HepG2 (cell line): Measurements from ENCODE around the gene DSC3. TPM values are rescaled to one million over a fixed set of nuclear protein-coding genes. Genes with fewer than 3 reads are reported as not detected.

Experiments used
- ATAC-seq: fragments of 200-7000 bp; cut with Tn5 transposase; 3 replicates; pipeline ENCODE4 v1.9.1; 2020; ENCODE audit warnings: mild to moderate bottlenecking, moderate library complexity
- BruUV-seq: library from RNA; stranded (reverse); fragments of 400-500 nt; replicated peaks from 2 replicates; lab custom pipeline; 2021; lab: Mats Ljungman, UMichigan
- CTCF ChIA-PET: fragments of 300-600 bp; formaldehyde crosslinking; extraction: SDS; loops from one replicate; lab custom pipeline; 2021; ENCODE audit warnings: low total read pairs, inconsistent platforms, low intra/inter-chr PET ratio; lab: Yijun Ruan, JAX
- POLR2A ChIA-PET: fragments of 350-600 bp; sonication (Branson Sonifier 250); formaldehyde crosslinking; loops from one replicate; lab custom pipeline; 2020; ENCODE audit warnings: antibody characterized with exemption, inconsistent platforms; lab: Yijun Ruan, JAX
- DNase-seq: peaks from one replicate; pipeline ENCODE4 v3.0.0-alpha.2; 2015; ENCODE audit warnings: low spot score
- FAIRE-seq: peaks from 3 replicates; lab custom pipeline; 2011; peaks lifted over from hg19 to GRCh38; lab: Jason Lieb, UNC
- H2AFZ ChIP-seq: one replicate; pipeline ENCODE4 v1.6.1; 2011; ENCODE audit warnings: low read length, inconsistent platforms
- H3K27ac ChIP-seq: fragments of 300-600 bp; 3 replicates; pipeline ENCODE4 v1.8.0; 2011; ENCODE audit warnings: mixed run types, mild to moderate bottlenecking, mixed read lengths, low read length, inconsistent platforms; ENCODE audit not compliant: insufficient read depth; ENCODE audit errors: extremely low read length
- H3K27me3 ChIP-seq, 2 experiments: fragments of 200-600 bp in 1 of 2; 2 replicates in 1 of 2; 3 replicates in 1 of 2; pipeline versions ENCODE4 v1.6.0 to v1.8.0; 2011; ENCODE audit warnings: low read length in 2 of 2, mild to moderate bottlenecking in 2 of 2, moderate library complexity in 2 of 2, inconsistent platforms in 1 of 2; ENCODE audit not compliant: insufficient read depth in 2 of 2, control insufficient read depth in 1 of 2
- H3K36me3 ChIP-seq, 2 experiments: fragments of 200-600 bp in 1 of 2; replicated peaks in 1 of 2; 2 replicates in 1 of 2; 3 replicates in 1 of 2; pipeline versions ENCODE4 v1.5.1 to v1.8.0; 2011; ENCODE audit warnings: low read length in 2 of 2, inconsistent platforms in 1 of 2; ENCODE audit not compliant: insufficient read depth in 2 of 2, control insufficient read depth in 1 of 2
- H3K4me1 ChIP-seq: 2 replicates; pipeline ENCODE4 v1.5.1; 2012; ENCODE audit warnings: low read length, inconsistent platforms; ENCODE audit not compliant: insufficient read depth
- H3K4me2 ChIP-seq: 2 replicates; pipeline ENCODE4 v1.6.0; 2011; ENCODE audit warnings: low read depth, low read length, inconsistent platforms
- H3K4me3 ChIP-seq, 3 experiments: fragments of 200-600 bp in 1 of 3; sonication (generic), shearing (Covaris generic) in 1 of 3; replicated peaks in 1 of 3; 2 replicates each; pipeline ENCODE4 v1.5.1; 2011 to 2016; ENCODE audit warnings: low read length in 3 of 3, inconsistent platforms in 2 of 3, low read depth in 2 of 3, mild to moderate bottlenecking in 2 of 3, control low read depth in 1 of 3, mixed read lengths in 1 of 3; ENCODE audit not compliant: insufficient read depth in 1 of 3
- H3K79me2 ChIP-seq: one replicate; pipeline ENCODE4 v1.6.1; 2011; ENCODE audit warnings: low read length, inconsistent platforms; ENCODE audit not compliant: insufficient read depth
- H3K9ac ChIP-seq: 2 replicates; pipeline ENCODE4 v1.6.0; 2011; ENCODE audit warnings: mild to moderate bottlenecking, low read depth, low read length, inconsistent platforms; ENCODE audit not compliant: insufficient read depth
- H3K9me3 ChIP-seq: 2 replicates; pipeline ENCODE4 v1.5.1; 2012; ENCODE audit warnings: mild to moderate bottlenecking, low read length
- H4K20me1 ChIP-seq: 2 replicates; pipeline ENCODE4 v1.6.0; 2011; ENCODE audit warnings: inconsistent platforms, mild to moderate bottlenecking, low read length, moderate library complexity; ENCODE audit not compliant: insufficient read depth
- BCL6 ChIP-seq: IDR thresholded peaks from 2 replicates; pipeline ENCODE4 v1.6.1; 2016; ENCODE audit warnings: missing genetic modification reagents, missing compliant biosample characterization
- CAMTA2 ChIP-seq: sonication (generic); formaldehyde crosslinking; IDR thresholded peaks from 2 replicates; pipeline ENCODE4 v1.4.0; 2020; ENCODE audit warnings: mild to moderate bottlenecking, missing genetic modification reagents, borderline replicate concordance
- ETV6 ChIP-seq: sonication (generic); formaldehyde crosslinking; conservative IDR thresholded peaks from 2 replicates; pipeline ENCODE4 v1.4.0; 2020; ENCODE audit warnings: missing genetic modification reagents
- HOXA7 ChIP-seq: sonication (generic); formaldehyde crosslinking; IDR thresholded peaks from 2 replicates; pipeline ENCODE4 v1.8.1; 2022; ENCODE audit warnings: mild to moderate bottlenecking, missing genetic modification reagents, moderate library complexity
- JUND ChIP-seq: sonication (generic); formaldehyde crosslinking; IDR thresholded peaks from 2 replicates; pipeline ENCODE4 v1.8.0; 2022; ENCODE audit warnings: mild to moderate bottlenecking, missing genetic modification reagents
- MIXL1 ChIP-seq: IDR thresholded peaks from 2 replicates; pipeline ENCODE4 v1.6.1; 2016
- POLR2G ChIP-seq: fragments of 200-400 bp; formaldehyde crosslinking; IDR thresholded peaks from 2 replicates; pipeline ENCODE4 v1.6.1; 2018; ENCODE audit warnings: mild to moderate bottlenecking, low read depth, low read length, moderate library complexity
- SIN3A ChIP-seq: IDR thresholded peaks from 2 replicates; pipeline ENCODE4 v1.6.1; 2011; ENCODE audit warnings: low read depth, mild to moderate bottlenecking, control low read depth, low read length, borderline replicate concordance
- SNRNP70 ChIP-seq: fragments of 200-400 bp; formaldehyde crosslinking; IDR thresholded peaks from 2 replicates; pipeline ENCODE4 v1.6.1; 2017; ENCODE audit warnings: mild to moderate bottlenecking, low read depth, low read length, moderate library complexity
- SP140L ChIP-seq: sonication (generic); formaldehyde crosslinking; IDR thresholded peaks from 2 replicates; pipeline ENCODE4 v1.4.0; 2020; ENCODE audit warnings: missing genetic modification reagents, borderline replicate concordance
- TSC22D2 ChIP-seq: sonication (generic); formaldehyde crosslinking; IDR thresholded peaks from 2 replicates; pipeline ENCODE4 v1.5.1; 2020; ENCODE audit warnings: missing genetic modification reagents, mild to moderate bottlenecking, borderline replicate concordance
- ZBTB3 ChIP-seq: sonication (generic); formaldehyde crosslinking; IDR thresholded peaks from 2 replicates; pipeline ENCODE4 v1.4.0; 2020; ENCODE audit warnings: low read depth, mild to moderate bottlenecking, moderate library complexity, missing genetic modification reagents, borderline replicate concordance
- ZNF33A ChIP-seq: sonication (generic); formaldehyde crosslinking; IDR thresholded peaks from 2 replicates; pipeline ENCODE4 v1.5.1; 2020; ENCODE audit warnings: missing genetic modification reagents, mild to moderate bottlenecking, moderate library complexity, borderline replicate concordance
- ZNF747 ChIP-seq: sonication (generic); formaldehyde crosslinking; IDR thresholded peaks from 2 replicates; pipeline ENCODE4 v1.8.1; 2023; ENCODE audit warnings: missing genetic modification reagents, mild to moderate bottlenecking, borderline replicate concordance
- WGBS: methylation state at CpG from one replicate; pipeline ENCODE4 v1.1.6; 2017; ENCODE audit warnings: low lambda C conversion rate; 5-methylcytosine and 5-hydroxymethylcytosine counted together
- in situ Hi-C: cut with HindIII; loops from 2 replicates; pipeline ENCODE4 v1.10.0; 2017; ENCODE audit warnings: low pct_unique_long_range_greater_than_20kb; ENCODE audit not compliant: extremely low pct_ligation_motif_present
- intact Hi-C: fragments of 100-400 bp; cut with micrococcal nuclease; formaldehyde crosslinking; loops from one replicate; pipeline ENCODE4 v1.10.0; 2022; ENCODE audit not compliant: unreplicated experiment
- polyA plus RNA-seq, 8 experiments: library from polyadenylated mRNA; depleted of rRNA in 3 of 8; stranded (reverse) in 7 of 8; unstranded in 1 of 8; fragments of >200 nt; fragmentation: Illumina TruSeq in 4 of 8; extraction: Trizol in 4 of 8; gene quantifications; 2 replicates each; pipeline versions ENCODE4 v1.2.1 to v1.2.3, GENCODE V29; 2011 to 2016; ENCODE audit warnings: low read depth in 4 of 8, missing spikeins in 1 of 8, mixed read lengths in 1 of 8; ENCODE audit not compliant: insufficient read depth in 1 of 8
- total RNA-seq, 5 experiments: library from RNA; depleted of rRNA; stranded (reverse); fragments of >200 nt; fragmentation: Illumina TruSeq; extraction: Trizol; gene quantifications; 2 replicates each; pipeline ENCODE4 v1.2.3, GENCODE V29; 2016; ENCODE audit warnings: low read depth in 1 of 5
- TF ChIP-seq, protein P1 (sequence below): sonication (generic); formaldehyde crosslinking; IDR thresholded peaks from 2 replicates; pipeline ENCODE4 v1.8.0; 2022; ENCODE audit warnings: mild to moderate bottlenecking, missing genetic modification reagents, borderline replicate concordance
- TF ChIP-seq, protein P2 (sequence below): sonication (generic); formaldehyde crosslinking; IDR thresholded peaks from 2 replicates; pipeline ENCODE4 v1.8.1; 2023; ENCODE audit warnings: missing genetic modification reagents, mild to moderate bottlenecking, borderline replicate concordance
- TF ChIP-seq, protein P3 (sequence below): sonication (generic); formaldehyde crosslinking; IDR thresholded peaks from 2 replicates; pipeline ENCODE4 v1.4.0; 2020; ENCODE audit warnings: missing genetic modification reagents
- TF ChIP-seq, protein P4 (sequence below): sonication (generic); formaldehyde crosslinking; IDR thresholded peaks from 2 replicates; pipeline ENCODE4 v1.4.0; 2020; ENCODE audit warnings: missing genetic modification reagents

Gene DSC3
- total and polyA plus RNA-seq, 2 of the 13 experiments (the other 11 are each of a cell fraction or from before 2014, with no cell fraction given): 0.05 to 0.38 TPM

DNA sequence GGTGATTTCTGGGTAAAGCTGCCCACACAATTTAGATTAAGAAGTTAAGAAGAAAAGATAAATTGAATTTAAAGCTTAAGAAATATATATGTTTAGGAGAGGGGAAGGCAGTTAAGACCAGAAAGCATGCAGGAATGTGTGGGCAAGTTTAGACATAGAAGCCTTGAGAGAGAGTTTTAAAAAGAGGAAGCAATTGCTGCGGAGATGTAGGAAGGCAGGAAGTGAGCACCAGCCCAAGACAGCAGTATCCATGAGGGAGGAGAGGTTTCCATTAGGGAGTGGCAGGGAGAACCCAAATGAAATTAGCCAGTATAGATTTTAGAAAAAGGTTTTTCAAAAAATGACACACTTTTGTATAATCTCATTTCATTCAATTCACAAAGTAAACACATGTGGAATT lies 35.3 kb upstream of the DSC3 start (continued):
- TF ChIP-seq, protein P1, sequence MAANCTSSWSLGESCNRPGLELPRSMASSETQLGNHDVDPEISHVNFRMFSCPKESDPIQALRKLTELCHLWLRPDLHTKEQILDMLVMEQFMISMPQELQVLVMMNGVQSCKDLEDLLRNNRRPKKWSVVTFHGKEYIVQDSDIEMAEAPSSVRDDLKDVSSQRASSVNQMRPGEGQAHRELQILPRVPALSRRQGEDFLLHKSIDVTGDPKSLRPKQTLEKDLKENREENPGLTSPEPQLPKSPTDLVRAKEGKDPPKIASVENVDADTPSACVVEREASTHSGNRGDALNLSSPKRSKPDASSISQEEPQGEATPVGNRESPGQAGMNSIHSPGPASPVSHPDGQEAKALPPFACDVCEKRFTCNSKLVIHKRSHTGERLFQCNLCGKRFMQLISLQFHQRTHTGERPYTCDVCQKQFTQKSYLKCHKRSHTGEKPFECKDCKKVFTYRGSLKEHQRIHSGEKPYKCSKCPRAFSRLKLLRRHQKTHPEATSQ (CRISPR knock-in tag): no peak
- TF ChIP-seq ZNF33A (no peak), ZNF747 (CRISPR knock-in tag) (no peak), MIXL1 (CRISPR knock-in tag) (no peak), SIN3A (no peak), SNRNP70 (no peak), TSC22D2 (no peak), JUND (no peak), HOXA7 (CRISPR knock-in tag) (no peak)
- TF ChIP-seq, protein P2, sequence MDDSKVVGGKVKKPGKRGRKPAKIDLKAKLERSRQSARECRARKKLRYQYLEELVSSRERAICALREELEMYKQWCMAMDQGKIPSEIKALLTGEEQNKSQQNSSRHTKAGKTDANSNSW (CRISPR knock-in tag): no peak

DNA sequence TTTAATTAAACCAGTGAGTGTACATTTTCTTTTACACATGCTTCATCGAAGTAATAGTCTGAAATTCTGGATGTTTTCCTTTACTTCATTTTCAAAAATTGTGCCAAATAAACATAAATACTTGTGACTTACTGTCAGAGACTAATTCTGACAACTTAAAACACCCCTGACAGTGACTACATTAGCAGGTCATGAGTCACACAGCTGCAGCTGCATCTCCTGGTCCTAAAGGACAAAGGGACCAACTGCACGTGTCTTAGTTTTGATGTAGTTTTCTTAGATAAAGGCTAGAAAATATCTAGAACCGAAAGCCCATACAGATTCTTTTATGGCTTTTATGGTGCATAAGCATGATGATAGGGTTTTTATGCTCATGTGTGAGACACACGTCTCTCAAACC lies 29.6 kb upstream of the DSC3 start:
- POLR2A ChIA-PET: no interaction called here
- Histone ChIP-seq H3K79me2 (no peaks in the 10 kb centered on the region), H3K9me3 (no peaks in the 10 kb centered on the region), H2AFZ (no peak overlapping the region), H3K4me1 (no peaks in the 10 kb centered on the region), H4K20me1 (no peaks in the 10 kb centered on the region), H3K9ac (no peak overlapping the region), H3K4me2 (no peak overlapping the region), H3K27me3 (no peaks in the 10 kb centered on the region), H3K4me3 (no peak overlapping the region), H3K27ac (no peak overlapping the region), H3K36me3 (peaks cover 12 to 66% of the 10 kb centered on the region in 2 experiments)
- ATAC-seq (no peak), DNase-seq (no peak), FAIRE-seq (no peak)
- CTCF ChIA-PET: no interaction called here
- no TSS peak for BruUV-seq
- in situ Hi-C loops: no loop called here
- 96% methylated on average over 4 of the region's 4 CpGs for WGBS
- intact Hi-C loops: no loop called here
- TF ChIP-seq, protein P3, sequence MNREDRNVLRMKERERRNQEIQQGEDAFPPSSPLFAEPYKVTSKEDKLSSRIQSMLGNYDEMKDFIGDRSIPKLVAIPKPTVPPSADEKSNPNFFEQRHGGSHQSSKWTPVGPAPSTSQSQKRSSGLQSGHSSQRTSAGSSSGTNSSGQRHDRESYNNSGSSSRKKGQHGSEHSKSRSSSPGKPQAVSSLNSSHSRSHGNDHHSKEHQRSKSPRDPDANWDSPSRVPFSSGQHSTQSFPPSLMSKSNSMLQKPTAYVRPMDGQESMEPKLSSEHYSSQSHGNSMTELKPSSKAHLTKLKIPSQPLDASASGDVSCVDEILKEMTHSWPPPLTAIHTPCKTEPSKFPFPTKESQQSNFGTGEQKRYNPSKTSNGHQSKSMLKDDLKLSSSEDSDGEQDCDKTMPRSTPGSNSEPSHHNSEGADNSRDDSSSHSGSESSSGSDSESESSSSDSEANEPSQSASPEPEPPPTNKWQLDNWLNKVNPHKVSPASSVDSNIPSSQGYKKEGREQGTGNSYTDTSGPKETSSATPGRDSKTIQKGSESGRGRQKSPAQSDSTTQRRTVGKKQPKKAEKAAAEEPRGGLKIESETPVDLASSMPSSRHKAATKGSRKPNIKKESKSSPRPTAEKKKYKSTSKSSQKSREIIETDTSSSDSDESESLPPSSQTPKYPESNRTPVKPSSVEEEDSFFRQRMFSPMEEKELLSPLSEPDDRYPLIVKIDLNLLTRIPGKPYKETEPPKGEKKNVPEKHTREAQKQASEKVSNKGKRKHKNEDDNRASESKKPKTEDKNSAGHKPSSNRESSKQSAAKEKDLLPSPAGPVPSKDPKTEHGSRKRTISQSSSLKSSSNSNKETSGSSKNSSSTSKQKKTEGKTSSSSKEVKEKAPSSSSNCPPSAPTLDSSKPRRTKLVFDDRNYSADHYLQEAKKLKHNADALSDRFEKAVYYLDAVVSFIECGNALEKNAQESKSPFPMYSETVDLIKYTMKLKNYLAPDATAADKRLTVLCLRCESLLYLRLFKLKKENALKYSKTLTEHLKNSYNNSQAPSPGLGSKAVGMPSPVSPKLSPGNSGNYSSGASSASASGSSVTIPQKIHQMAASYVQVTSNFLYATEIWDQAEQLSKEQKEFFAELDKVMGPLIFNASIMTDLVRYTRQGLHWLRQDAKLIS: no peak
- no peak for TF ChIP-seq SP140L
- no peak for TF ChIP-seq ZBTB3 (CRISPR knock-in tag)
- no peak for TF ChIP-seq CAMTA2
- TF ChIP-seq BCL6 (CRISPR knock-in tag): no peak
- TF ChIP-seq, protein P4, sequence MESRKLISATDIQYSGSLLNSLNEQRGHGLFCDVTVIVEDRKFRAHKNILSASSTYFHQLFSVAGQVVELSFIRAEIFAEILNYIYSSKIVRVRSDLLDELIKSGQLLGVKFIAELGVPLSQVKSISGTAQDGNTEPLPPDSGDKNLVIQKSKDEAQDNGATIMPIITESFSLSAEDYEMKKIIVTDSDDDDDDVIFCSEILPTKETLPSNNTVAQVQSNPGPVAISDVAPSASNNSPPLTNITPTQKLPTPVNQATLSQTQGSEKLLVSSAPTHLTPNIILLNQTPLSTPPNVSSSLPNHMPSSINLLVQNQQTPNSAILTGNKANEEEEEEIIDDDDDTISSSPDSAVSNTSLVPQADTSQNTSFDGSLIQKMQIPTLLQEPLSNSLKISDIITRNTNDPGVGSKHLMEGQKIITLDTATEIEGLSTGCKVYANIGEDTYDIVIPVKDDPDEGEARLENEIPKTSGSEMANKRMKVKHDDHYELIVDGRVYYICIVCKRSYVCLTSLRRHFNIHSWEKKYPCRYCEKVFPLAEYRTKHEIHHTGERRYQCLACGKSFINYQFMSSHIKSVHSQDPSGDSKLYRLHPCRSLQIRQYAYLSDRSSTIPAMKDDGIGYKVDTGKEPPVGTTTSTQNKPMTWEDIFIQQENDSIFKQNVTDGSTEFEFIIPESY: no peak
- no peak for TF ChIP-seq ETV6 (CRISPR knock-in tag)
- TF ChIP-seq POLR2G: no peak
